ENCODE data around the gene EML4. TPM values are rescaled to one million over a fixed set of nuclear protein-coding genes. Genes with fewer than 3 reads are reported as not detected.

The EML4 gene
- total and polyA plus RNA-seq, 10 donors: 25.4 to 176 (median 88.2) TPM

DNA sequence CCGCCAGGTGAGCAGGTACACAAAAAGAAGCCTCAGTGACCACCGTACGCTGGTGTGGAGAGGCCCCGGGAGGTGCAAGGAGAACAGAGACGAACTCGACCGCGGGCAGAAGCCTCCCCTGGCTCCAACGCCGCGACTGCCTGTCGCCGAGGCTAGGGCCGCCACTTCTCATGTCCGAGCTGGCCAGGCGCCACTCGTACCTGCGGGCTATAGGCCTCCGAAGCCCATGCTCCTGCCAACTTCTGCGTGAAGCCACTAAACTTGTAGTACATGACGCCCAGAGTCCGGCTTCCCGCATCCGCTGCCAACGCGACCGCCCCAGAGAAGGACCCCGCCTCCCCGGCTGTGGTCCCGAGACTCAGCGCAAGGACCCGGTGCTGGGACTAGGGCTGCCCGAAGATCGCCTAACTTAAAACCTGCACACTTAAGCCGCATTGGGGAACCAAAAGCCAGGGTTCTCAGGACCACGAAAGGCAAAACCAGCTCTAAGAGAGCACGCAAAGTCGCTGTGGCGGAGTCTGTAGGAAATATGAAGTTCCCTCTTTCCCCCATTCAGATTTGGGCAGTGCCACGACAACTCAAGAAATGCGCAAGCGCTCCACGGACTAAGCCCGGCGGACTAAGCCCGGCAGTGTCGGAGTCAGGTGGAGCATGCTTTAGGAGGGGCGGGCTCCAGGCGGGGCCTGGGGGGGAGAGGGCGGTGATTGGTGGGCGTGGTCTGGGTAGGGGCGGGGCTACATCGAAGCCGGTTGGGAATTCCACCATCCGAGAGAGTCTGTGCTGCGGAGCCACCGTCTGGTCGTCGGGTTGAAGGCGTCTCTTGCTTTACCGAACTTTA lies 192.0 kb downstream of the EML4 start, which contains the start of gene COX7A2L:
Gene COX7A2L (minus strand): TSS at position 328 of the 838 bp plus-strand sequence. CDS start 56 bp downstream, at position 272.
- peak; percentile 90 to 97 (median 94) for TF ChIP-seq POLR2AphosphoS5 (IDR thresholded peaks at IDR 0.05)
- TF ChIP-seq POLR2A (IDR thresholded peaks at IDR 0.05): peak in 2 of 3 donors; percentile 39 to 46
- TF ChIP-seq, protein P1, sequence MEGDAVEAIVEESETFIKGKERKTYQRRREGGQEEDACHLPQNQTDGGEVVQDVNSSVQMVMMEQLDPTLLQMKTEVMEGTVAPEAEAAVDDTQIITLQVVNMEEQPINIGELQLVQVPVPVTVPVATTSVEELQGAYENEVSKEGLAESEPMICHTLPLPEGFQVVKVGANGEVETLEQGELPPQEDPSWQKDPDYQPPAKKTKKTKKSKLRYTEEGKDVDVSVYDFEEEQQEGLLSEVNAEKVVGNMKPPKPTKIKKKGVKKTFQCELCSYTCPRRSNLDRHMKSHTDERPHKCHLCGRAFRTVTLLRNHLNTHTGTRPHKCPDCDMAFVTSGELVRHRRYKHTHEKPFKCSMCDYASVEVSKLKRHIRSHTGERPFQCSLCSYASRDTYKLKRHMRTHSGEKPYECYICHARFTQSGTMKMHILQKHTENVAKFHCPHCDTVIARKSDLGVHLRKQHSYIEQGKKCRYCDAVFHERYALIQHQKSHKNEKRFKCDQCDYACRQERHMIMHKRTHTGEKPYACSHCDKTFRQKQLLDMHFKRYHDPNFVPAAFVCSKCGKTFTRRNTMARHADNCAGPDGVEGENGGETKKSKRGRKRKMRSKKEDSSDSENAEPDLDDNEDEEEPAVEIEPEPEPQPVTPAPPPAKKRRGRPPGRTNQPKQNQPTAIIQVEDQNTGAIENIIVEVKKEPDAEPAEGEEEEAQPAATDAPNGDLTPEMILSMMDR (IDR thresholded peaks at IDR 0.05 in 8 of 11, conservative IDR thresholded peaks at IDR 0.05 in 3 of 11): peak in 4 of 11 experiments; percentile 15 to 44 (median 22)
- no peaks in the 10 kb centered on the region for H3K27me3 ChIP-seq (replicated peaks in 1 of 7)
- intact Hi-C loops (cut with DNase I; ENCODE audit: low total_unique reads): no loop called here

DNA sequence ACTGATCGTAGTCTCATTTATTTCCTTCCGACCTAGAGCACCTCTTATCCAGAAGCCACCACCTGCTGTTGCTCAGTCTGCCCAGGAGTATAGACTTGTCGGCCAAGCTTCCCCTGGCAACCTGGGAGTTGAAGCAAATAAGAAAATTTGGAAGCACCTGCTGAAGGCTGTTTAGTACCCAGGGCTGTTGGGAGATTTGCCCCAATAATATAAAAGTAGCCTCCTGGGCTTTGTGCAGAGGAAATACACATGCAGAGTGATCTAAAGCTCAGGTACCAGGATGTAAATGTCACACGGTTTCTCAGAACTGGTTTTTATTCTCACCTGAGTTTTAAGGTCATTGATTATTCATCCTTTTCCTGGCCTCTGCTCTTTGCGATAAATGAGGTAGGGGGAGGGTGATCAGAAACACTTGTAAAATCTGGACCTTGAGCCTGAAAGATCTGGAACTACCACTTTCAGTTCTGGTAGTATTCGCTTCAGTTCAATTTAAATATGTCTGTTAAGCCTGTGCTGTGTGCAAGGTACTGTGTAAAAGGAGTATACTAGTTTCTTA lies 192.7 kb downstream of the EML4 start:
- Histone ChIP-seq H3K27me3 (replicated peaks in 1 of 7) (no peaks in the 10 kb centered on the region), H3K4me1 (peaks cover 14 to 49% (median 39%) of the 10 kb centered on the region in 6 donors), H3K36me3 (no peaks in the 10 kb centered on the region), H3K27ac (peak overlapping the region; percentile 38 to 98 (median 97)), H3K4me3 (peak overlapping the region; percentile 19 to 97 (median 80)), H3K9me3 (no peaks in the 10 kb centered on the region)
- TF ChIP-seq POLR2A (IDR thresholded peaks at IDR 0.05) (no peak), POLR2AphosphoS5 (IDR thresholded peaks at IDR 0.05) (no peak)
- TF ChIP-seq, protein P1 (IDR thresholded peaks at IDR 0.05 in 8 of 11, conservative IDR thresholded peaks at IDR 0.05 in 3 of 11): no peak
- intact Hi-C loops (cut with DNase I; ENCODE audit: low total_unique reads): no loop called here
- WGBS, 5 donors: 16 to 28% (median 20%) methylated on average over 6 of the region's 6 CpGs
- no peak for DNase-seq

More for the DNA sequence above, 192.0 kb downstream of the EML4 start, which contains the start of gene COX7A2L:
- Histone ChIP-seq H3K4me1 (peaks cover 14 to 56% (median 41%) of the 10 kb centered on the region in 6 donors), H3K9me3 (no peaks in the 10 kb centered on the region), H3K36me3 (peaks cover 0 to 6% (median 0%) of the 10 kb centered on the region in 6 donors), H3K27ac (peak within 1 kb of the TSS; percentile 80 to 98 (median 97)), H3K4me3 (peak within 1 kb of the TSS; percentile 56 to 97 (median 84))
- peak; percentile 99 for DNase-seq
- 0 to 1% (median 1%) methylated on average over 43 to 61 of the region's 61 CpGs for WGBS, 5 donors

DNA sequence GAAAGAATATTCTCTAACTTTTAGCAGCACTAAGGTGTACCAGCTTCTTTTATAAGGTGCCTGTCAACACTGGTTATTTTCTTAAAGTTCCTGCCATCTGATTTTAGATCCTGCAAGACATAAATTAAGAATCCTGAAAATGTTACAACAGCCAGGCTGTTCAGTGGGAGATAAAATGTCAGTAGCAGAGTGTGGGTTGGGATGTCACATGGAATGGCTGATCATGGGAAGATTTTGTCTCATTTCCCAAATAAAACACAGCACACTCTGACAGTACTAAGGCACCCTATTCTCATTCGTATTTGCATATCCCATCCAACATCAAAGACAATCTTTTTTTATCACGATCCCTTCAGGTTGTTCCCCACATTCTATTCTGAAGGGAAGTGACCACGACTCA lies 194.3 kb downstream of the EML4 start:
- Histone ChIP-seq H3K9me3 (no peaks in the 10 kb centered on the region), H3K4me3 (no peak overlapping the region), H3K27me3 (replicated peaks in 1 of 7) (no peaks in the 10 kb centered on the region), H3K4me1 (peaks cover 14 to 33% (median 29%) of the 10 kb centered on the region in 6 donors), H3K36me3 (no peaks in the 10 kb centered on the region), H3K27ac (no peak overlapping the region)
- no peak for DNase-seq
- 66 to 87% (median 71%) methylated on average over 3 of the region's 3 CpGs for WGBS, 5 donors
- TF ChIP-seq, protein P1 (IDR thresholded peaks at IDR 0.05 in 8 of 11, conservative IDR thresholded peaks at IDR 0.05 in 3 of 11): no peak
- TF ChIP-seq POLR2A (IDR thresholded peaks at IDR 0.05) (no peak), POLR2AphosphoS5 (IDR thresholded peaks at IDR 0.05) (no peak)
- intact Hi-C loops (cut with DNase I; ENCODE audit: low total_unique reads): no loop called here

DNA sequence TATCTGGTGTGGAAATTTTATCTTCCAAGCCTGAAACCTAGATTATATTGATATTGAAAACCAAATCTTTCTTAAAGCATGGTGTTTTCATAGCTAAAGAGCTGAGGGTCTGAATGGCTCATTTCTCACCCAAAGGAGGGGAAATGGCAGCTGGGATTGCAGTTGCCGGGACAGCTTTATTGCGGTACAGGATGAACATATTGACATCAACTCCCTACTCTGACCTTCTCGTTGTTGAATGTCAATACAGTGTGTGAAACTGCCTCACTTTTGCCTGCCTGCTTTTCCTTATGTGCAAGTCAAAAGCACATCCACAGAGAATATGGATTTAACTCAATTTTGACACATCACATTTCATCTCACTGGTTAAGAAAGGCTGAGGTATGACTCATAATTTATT lies 195.5 kb downstream of the EML4 start:
- intact Hi-C loops (cut with DNase I; ENCODE audit: low total_unique reads): no loop called here

More for the DNA sequence above, 195.5 kb downstream of the EML4 start:
- no peak overlapping the region for H3K4me3 ChIP-seq
- H3K4me1 ChIP-seq: peaks cover 3 to 20% (median 16%) of the 10 kb centered on the region in 6 donors
- no peaks in the 10 kb centered on the region for H3K36me3 ChIP-seq
- no peak overlapping the region for H3K27ac ChIP-seq
- H3K27me3 ChIP-seq (replicated peaks in 1 of 7): no peaks in the 10 kb centered on the region
- TF ChIP-seq, protein P1 (IDR thresholded peaks at IDR 0.05 in 8 of 11, conservative IDR thresholded peaks at IDR 0.05 in 3 of 11): no peak
- no peak for TF ChIP-seq POLR2A (IDR thresholded peaks at IDR 0.05)
- TF ChIP-seq POLR2AphosphoS5 (IDR thresholded peaks at IDR 0.05): no peak
- H3K9me3 ChIP-seq: no peaks in the 10 kb centered on the region
- no peak for DNase-seq
- WGBS, 5 donors: 68 to 79% (median 72%) methylated on average over 3 of the region's 3 CpGs

Measured in spleen (tissue), 11 donors.